ENCODE data around the gene RMRP.

The RMRP gene

DNA sequence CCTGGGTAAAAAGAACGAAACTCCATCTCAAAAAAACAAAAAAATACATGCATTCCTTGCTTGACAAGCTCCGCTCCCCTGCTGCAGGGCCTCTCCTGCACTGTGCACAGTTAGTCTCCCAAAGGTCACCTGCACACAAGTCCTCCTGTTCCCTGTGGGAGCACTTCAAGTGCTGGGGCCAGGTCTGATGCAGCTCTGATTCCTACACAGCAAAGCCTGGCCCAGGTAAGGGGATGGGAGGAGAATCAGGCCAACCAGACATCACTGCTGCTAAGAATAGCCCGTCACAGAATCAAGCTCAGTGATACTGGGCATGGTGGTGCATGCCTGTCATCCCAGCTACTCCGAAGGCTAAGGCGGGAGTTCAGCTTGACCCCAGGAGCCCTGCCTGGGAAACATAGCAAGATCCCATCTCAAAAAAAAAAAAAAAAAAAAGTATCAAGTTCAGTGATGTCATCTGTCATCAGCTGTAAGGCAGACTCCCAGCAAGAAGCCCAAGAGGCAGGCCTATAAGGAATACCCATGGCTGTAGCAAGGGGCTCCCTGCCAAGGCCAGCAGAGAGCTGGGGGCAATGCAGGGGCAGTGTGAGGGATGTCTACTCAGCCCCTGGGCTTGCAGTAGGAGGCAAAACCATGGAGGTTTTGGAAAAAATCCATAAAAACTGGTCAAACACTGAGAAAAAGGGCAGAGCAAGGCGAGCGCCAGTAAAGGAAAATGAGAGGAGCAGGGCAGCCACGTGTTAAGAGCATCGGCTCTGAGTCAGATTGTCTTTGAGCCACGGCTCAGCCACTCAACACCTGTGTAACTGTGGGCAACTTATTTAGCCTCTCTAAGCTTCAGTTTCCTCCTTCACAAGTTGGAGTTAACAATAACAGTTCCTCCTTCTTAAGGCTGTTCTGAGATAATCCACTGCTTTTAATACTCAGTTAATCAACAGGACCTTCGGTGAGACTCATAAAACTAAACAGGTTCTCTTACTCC, 28.7 kb upstream of the RMRP start:
- DNase-seq = no peak

DNA sequence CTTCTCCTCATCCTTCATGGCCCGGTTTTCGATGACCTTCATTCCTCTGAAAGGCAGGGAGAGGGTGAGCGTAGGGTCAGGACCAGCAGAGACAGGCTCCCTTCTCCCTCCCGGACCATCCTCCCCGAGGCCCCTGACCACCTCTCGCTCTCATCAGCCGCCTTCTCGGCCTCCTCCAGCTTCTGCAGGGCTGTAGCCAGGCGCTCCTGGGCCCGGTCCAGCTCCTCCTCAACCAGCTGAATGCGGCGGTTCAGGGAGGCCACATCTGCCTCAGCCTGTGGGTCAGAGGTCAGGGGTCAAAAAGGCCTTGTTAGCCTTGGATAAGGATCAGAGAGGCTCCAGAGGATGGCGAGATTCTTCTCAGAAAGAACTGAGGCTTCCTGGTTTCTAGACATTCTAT, 27.7 kb upstream of the RMRP start:
- DNase-seq = no peak

DNA sequence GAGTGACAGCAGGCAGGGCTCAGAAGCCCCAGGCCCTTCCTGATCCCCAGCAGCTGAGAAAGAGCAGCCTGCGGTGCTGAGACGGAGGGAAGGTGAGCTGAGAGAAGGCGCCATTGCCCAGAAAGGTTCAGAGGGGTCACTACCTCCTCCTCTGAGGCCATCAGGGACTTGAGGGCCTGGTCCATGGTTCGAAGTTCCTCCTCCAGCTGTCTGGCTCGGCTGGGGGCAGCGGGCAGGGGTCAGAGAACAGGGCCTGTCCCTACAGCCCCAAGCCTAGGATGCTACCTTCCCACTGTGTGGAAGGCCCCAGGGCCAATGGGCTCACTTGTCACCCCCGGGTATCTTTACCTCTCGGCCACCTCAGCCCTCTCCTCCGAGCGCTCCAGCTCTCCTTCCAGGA, 27.1 kb upstream of the RMRP start:
- DNase-seq = no peak

DNA sequence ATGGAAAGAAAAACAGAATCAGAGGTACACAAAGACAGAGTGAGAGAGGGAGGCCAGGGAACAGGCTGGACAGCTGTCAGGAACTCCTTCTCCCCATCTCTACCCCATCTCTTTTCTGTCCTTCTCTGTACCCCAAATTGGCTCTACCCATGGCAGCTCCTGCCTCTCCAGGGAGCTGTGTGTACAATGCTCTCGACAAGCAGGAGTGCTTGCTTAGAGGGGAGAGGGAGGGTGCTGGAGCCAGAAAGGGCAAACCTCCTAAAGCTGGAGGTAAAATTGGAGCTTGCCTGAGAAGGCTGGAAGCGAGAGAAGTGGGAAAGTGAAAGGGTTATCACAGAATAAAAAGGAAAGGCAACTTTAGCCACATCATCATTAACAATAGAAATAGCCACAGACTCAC, 25.5 kb upstream of the RMRP start:
- DNase-seq = no peak

DNA sequence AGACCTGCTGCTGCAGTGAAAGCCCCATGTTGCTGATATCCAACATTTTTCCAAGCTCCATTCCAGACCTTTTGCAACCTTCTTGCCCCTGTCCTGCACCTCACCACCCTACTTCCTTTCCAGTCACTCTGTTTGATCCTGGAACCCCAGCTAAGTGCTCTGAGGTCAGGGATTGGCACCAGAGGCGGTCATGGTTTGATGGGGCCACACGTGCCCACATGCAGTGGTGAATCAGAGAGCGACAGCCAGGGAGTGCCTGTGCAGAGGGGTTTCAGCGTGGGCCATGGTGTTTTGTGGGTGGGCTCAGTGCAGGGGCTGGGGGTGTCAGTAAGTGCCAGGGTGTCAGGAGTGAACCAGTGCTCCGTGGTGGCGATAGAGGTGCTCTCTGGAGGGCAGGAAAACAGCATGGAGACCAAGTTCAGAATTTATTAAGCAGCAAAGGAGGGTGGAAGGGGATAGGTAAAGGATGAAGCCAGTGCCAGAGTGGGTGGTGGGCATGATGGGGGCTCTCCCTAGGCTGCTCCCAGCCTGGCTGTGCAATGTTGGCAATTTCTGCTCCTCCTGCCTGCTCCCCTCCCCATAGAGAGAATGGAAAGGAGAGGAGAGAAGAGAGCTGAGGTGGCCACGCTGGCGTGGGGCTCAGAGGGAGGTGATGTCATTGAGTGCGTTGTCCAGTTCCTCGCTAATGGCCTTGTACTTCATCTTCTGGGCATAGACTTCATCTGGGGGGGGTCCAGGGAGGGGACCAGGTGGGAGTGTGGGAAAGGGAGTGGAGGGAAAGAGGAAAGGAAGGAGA, 24.9 kb upstream of the RMRP start:
- no peak for DNase-seq

DNA sequence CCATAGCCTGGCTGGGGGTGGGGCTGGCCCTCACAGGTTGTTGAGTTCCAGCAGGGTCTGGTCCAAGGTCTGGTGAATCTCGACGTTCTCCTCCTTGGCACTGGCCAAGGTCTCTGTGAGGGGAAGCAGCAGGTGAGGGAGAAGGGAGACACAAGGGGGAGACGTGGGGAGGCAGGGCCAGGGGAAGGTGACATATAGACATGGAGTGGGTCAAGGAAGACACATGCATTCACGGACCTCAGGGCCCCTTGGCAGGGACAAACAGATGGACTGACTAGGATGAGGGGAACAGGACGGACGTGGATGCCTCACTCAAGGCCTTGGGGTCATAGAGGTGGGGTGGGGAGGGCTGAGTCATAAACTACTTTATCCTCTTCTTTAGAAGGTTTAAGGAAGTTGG, 24.2 kb upstream of the RMRP start:
- DNase-seq = no peak

DNA sequence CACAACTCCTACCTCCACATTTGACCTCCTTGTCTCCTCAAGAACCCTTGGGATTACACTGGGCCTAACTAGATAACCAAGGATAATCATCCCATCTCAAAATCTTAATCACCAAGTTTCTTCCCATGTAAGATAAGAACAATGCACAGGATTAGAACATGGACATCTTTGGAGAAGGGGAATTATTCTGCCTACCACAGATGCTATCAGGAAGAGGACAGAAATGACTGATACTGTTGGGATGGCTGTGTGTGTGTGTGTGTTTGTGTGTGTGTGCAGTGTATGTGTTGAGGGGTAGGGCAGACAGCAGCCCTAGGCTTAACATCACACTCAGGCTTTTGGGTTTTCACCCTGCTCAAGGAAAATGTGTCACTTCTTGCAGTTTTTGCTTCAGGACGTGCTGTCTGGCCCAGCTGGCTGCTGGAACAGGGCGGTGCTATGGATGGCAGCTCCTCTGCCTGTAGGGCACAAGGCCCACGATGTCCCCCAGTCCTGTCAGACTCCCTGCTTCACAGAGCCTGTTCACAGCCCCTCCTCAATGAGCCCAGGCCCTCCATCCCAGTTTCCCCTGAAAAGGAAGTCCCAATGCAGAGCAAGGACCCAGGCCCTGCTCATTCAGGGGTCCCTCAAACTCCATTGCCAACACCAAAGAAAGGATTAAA, 23.7 kb upstream of the RMRP start:
- DNase-seq = no peak

DNA sequence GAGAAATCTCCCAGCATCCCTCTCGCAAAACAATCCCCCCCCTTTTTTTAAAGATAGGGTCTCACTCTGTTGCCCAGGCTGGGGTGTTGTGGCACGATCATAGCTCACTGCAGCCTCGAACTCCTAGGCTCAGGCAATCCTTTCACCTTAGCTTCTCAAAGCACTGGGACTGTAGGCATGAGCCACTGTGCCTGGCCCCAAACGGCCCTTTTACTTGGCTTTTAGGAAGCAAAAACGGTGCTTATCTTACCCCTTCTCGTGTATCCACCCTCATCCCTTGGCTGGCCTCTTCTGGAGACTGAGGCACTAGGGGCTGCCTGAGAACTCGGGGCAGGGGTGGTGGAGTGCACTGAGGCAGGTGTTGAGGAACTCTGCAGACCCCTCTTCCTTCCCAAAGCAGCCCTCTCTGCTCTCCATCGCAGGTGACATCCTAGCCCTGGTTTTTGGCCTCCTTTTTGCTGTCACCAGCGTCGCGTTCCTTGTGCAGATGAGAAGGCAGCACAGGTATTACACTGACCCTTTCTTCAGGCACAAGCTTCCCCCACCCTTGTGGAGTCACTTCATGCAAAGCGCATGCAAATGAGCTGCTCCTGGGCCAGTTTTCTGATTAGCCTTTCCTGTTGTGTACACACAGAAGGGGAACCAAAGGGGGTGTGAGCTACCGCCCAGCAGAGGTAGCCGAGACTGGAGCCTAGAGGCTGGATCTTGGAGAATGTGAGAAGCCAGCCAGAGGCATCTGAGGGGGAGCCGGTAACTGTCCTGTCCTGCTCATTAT, 22.7 kb upstream of the RMRP start:
- DNase-seq = no peak

DNA sequence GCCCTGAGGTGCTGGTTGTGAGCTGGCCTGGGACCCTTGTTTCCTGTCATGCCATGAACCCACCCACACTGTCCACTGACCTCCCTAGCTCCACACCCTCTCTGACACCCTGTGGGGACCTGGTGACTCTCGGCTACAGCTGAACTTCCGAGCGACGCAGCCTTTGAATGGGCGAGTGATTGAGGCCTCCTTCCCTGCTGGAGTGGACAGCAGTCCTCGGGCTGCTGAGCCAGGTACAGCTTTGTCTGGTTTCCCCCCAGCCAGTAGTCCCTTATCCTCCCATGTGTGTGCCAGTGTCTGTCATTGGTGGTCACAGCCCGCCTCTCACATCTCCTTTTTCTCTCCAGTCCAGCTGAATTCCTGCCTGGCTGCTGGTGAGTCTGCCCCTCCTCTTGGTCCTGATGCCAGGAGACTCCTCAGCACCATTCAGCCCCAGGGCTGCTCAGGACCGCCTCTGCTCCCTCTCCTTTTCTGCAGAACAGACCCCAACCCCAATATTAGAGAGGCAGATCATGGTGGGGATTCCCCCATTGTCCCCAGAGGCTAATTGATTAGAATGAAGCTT, 22.0 kb upstream of the RMRP start:
- no peak for DNase-seq

DNA sequence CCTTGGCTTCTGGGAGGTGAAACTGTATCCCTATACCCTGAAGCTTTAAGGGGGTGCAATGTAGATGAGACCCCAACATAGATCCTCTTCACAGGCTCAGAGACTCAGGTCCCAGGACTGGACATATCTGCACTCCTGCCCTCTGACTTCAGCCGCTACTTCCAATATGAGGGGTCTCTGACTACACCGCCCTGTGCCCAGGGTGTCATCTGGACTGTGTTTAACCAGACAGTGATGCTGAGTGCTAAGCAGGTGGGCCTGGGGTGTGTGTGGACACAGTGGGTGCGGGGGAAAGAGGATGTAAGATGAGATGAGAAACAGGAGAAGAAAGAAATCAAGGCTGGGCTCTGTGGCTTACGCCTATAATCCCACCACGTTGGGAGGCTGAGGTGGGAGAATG, 21.3 kb upstream of the RMRP start:
- DNase-seq = no peak

DNA sequence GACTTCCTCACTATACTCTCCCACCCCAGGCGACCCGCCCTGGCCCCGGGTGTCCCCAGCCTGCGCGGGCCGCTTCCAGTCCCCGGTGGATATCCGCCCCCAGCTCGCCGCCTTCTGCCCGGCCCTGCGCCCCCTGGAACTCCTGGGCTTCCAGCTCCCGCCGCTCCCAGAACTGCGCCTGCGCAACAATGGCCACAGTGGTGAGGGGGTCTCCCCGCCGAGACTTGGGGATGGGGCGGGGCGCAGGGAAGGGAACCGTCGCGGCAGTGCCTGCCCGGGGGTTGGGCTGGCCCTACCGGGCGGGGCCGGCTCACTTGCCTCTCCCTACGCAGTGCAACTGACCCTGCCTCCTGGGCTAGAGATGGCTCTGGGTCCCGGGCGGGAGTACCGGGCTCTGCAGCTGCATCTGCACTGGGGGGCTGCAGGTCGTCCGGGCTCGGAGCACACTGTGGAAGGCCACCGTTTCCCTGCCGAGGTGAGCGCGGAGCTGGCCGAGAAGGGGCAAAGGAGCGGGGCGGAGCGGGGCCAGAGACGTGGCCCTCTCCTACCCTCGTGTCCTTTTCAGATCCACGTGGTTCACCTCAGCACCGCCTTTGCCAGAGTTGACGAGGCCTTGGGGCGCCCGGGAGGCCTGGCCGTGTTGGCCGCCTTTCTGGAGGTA, 18.0 kb upstream of the RMRP start:
- no peak for DNase-seq

DNA sequence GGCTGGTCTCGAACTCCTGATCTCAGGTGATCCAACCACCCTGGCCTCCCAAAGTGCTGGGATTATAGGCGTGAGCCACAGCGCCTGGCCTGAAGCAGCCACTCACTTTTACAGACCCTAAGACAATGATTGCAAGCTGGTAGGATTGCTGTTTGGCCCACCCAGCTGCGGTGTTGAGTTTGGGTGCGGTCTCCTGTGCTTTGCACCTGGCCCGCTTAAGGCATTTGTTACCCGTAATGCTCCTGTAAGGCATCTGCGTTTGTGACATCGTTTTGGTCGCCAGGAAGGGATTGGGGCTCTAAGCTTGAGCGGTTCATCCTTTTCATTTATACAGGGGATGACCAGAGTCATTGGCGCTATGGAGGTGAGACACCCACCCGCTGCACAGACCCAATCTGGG, 17.4 kb upstream of the RMRP start:
- DNase-seq = no peak

DNA sequence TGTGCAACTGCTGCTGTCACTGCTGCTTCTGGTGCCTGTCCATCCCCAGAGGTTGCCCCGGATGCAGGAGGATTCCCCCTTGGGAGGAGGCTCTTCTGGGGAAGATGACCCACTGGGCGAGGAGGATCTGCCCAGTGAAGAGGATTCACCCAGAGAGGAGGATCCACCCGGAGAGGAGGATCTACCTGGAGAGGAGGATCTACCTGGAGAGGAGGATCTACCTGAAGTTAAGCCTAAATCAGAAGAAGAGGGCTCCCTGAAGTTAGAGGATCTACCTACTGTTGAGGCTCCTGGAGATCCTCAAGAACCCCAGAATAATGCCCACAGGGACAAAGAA, 16.2 kb upstream of the RMRP start:
- no peak for DNase-seq

DNA sequence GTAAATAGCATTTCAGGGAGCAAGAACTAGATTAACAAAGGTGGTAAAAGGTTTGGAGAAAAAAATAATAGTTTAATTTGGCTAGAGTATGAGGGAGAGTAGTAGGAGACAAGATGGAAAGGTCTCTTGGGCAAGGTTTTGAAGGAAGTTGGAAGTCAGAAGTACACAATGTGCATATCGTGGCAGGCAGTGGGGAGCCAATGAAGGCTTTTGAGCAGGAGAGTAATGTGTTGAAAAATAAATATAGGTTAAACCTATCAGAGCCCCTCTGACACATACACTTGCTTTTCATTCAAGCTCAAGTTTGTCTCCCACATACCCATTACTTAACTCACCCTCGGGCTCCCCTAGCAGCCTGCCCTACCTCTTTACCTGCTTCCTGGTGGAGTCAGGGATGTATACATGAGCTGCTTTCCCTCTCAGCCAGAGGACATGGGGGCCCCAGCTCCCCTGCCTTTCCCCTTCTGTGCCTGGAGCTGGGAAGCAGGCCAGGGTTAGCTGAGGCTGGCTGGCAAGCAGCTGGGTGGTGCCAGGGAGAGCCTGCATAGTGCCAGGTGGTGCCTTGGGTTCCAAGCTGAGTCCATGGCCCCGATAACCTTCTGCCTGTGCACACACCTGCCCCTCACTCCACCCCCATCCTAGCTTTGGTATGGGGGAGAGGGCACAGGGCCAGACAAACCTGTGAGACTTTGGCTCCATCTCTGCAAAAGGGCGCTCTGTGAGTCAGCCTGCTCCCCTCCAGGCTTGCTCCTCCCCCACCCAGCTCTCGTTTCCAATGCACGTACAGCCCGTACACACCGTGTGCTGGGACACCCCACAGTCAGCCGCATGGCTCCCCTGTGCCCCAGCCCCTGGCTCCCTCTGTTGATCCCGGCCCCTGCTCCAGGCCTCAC, 15.6 kb upstream of the RMRP start, which contains the start of gene CA9:
Gene CA9, plus strand, starts transcription at position 797 of the 893 bp plus-strand sequence. Its CDS starts 32 bp downstream, at position 829.
- DNase-seq = no peak

DNA sequence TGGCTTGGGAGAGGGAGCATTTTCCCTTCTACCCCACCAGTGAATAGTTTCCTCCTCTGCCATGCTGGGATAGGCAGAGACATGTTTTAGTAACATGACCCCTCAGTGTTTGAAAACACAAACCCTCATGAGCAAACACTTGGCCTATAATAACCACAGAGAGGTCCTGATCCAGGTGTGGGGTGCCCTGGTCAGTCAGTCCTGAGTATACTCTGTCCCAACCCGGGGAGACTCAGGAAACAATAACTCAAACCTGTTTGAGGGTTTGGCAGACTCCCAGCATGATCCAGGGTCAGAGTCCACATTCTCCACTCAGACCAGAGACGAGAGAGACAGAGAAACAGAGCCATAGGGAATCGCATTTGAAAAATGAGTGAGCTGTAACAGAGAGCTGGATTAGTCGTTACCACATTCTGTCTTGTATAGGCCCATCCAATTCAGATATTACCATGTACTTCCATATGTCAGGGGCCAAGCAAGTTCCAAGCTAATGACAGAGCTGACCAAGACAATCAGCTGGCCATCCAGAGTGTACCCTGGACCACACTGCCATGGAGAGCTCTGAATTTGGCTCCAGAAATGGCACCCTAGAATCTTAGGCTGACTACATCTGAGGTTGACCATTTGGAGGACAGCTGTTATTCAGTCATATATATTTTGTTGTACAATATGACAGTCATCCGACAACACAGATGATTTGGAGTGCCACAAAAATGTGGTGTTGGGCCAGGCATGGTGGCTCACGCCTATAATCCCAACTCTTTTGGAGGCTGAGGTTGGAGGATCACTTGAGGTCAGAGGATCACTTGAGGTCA, 11.7 kb upstream of the RMRP start:
- DNase-seq = no peak

DNA sequence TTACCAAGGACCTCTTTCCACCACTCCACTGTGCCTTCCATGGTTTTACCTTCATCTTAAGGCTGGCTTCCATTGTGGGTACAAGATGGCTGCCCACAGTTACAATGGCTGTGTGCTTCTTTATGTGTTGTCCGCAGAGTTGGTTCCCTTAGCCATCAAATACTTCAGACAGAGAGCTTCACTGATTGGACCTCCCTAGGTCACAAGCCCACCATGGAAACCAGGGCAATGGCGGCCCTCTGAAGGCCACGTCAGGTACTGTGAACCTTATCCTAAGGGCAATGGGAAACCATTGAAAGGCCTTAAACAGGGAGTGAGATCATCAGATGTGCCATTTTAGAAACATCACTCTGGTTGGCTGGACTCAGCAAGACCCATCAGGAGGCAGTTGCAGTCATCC, 10.1 kb upstream of the RMRP start:
- no peak for DNase-seq

DNA sequence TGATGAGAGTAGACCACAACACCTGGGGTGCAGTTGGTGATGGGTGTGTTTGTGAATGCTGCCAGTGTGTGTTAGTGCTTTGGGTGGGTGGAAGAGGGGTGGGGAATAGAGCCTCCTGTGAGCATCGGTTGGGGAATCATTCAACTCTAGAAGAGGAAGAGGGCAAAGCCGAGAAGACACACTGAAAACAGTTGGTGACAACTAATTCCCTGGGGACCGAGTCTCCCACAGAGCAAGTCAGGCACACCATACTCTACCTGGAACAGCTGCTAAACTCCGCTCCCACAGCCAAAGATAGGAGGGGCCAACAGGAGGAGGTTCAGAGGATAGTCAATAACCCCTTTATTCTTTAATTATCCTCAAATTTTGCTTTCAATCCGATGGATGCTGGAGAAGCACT, 8.7 kb upstream of the RMRP start:
- no peak for DNase-seq

DNA sequence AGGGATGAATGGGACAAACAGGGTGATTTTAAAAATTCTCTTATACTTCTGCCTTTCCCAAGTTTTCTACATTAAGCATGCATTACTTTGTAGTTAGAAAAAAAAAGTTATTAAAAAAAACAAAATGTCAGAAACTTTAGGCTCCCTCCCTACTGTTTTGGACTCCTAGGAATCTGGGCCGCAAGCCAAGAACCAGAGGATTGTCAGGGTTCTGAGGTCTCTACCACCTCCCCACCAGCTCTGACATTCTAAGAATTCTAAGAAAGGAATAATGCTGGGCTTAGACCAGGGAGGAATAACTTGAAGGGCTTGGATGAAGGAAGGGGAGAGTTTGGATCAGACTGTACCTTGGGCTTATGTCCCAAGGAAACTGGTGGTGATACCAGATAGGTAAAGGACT, 8.2 kb upstream of the RMRP start:
- no peak for DNase-seq

DNA sequence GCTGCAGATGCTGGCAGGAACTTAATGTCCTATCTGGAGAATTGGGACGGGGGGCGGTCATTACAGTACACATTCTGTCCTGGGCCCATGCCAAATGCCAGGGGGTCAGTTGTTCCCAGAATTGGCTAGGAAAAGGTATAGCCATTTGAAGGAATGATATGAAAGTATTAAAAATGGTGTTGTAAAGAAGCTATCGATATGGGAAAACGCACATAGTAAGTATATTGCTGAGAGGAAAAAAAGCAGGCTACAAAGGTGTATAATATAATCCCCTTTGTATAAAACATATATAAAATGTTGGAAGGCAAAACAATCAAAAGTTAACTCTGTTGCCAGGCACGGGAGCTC, 7.6 kb upstream of the RMRP start:
- no peak for DNase-seq

Measured in stimulated activated naive CD4-positive, alpha-beta T cell treated with Interleukin-2 at 50 U/mL for 16 hours (primary cell).